ENCODE results near the gene JAK1.

The JAK1 gene

DNA sequence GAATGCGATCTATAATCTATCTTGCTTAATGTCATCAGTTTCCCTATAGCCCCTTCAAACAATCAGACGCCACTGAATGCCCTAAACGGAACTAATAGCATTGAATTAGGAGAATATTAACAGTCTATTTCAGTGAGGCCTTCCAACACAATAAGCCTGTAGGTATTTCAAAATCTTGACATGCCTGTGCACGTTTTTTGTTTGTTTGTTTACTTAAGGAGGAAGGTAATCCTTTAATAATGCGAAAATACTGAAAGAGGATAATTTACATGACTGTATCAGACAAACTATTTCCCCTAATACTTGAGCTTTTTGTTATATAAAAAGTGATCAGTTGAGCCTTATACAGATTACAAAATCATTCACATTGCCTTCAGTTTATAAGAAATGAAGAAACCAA, 29.0 kb upstream of the JAK1 start:
- Histone ChIP-seq H3K9me2 (replicated peaks; ENCODE audit: low read depth, low read length) (no peaks in the 10 kb centered on the region), H3K4me1 (ENCODE audit: insufficient read depth, low read length, poor library complexity, severe bottlenecking) (no peaks in the 10 kb centered on the region), H3K36me3 (ENCODE audit: insufficient read depth, low read length) (no peaks in the 10 kb centered on the region), H4K20me1 (ENCODE audit: insufficient read depth, low read length, poor library complexity, severe bottlenecking) (no peaks in the 10 kb centered on the region), H3K4me3 (ENCODE audit: low read length, poor library complexity, severe bottlenecking) (no peak overlapping the region), H3K27me3 (ENCODE audit: insufficient read depth, low read length, poor library complexity, severe bottlenecking) (no peaks in the 10 kb centered on the region), H2AFZ (ENCODE audit: low read length) (no peak overlapping the region), H3K9me3 (ENCODE audit: insufficient read depth, low read depth, low read length) (peaks cover 3% of the 10 kb centered on the region; the same call in 1 of the 2 replicates), H3K4me2 (ENCODE audit: low read depth, low read length, poor library complexity, severe bottlenecking) (no peak overlapping the region), H3K79me2 (ENCODE audit: insufficient read depth, low read length) (no peaks in the 10 kb centered on the region), H3K9ac (ENCODE audit: low read depth, low read length, poor library complexity, severe bottlenecking) (no peak overlapping the region), H3F3A (ENCODE audit: low read depth) (no peaks in the 10 kb centered on the region)
- no peak for TF ChIP-seq EZH2phosphoT487 (IDR thresholded peaks at IDR 0.05; ENCODE audit: borderline replicate concordance)
- no peak for TF ChIP-seq CTCF (conservative IDR thresholded peaks at IDR 0.05; ENCODE audit: low read length)

DNA sequence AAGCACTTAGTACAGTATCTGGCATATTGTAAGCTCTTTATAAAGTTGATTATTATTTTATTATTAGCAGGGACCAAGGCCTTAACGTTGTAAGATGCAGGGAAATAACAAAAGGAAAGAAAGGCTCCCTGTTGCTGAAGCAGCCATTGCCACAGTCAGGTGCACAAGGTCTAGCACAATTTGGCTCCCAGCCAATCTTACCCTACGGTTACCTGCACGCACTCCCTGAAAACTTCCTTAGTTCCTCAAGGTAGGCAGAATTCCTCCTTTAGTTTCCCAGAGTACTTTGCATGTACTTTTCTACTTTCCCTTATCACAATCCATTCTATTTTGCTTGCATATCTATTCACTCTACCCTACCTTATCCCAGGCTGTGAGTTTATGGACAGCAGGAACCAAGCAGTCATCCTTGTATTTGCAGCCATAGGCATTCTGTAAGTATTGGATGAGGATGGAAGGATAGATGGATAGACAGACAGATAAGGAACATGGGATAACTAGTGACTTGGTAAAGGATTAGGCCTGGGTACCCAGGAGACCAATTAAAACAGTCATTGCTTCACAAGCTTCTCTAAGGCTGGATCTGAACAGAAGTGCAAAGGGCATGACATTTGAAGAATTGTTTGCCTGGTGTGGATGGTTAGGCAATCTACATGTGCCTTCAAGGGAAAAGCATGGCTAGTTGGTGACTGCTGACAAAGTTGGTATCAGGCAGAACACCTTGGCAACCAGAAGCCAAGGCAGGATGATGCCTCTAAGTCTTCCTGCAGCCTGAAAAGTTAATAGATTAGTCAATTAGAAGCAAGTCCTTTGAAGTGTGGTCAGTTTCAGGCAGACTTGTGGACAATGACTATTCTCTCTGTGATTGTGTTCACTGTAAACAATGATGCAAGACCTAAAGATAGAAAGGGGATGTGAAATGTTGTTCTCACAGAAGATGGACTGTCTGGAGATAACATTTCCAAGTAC, 20.8 kb upstream of the JAK1 start:
- Histone ChIP-seq H3K4me3 (ENCODE audit: low read length, poor library complexity, severe bottlenecking) (no peak overlapping the region), H3K9me2 (replicated peaks; ENCODE audit: low read depth, low read length) (no peaks in the 10 kb centered on the region), H3K4me1 (ENCODE audit: insufficient read depth, low read length, poor library complexity, severe bottlenecking) (peaks cover 14% of the 10 kb centered on the region), H3K27me3 (ENCODE audit: insufficient read depth, low read length, poor library complexity, severe bottlenecking) (no peaks in the 10 kb centered on the region), H2AFZ (ENCODE audit: low read length) (no peak overlapping the region), H3K4me2 (ENCODE audit: low read depth, low read length, poor library complexity, severe bottlenecking) (no peak overlapping the region), H3K9me3 (ENCODE audit: insufficient read depth, low read depth, low read length) (no peaks in the 10 kb centered on the region), H3K9ac (ENCODE audit: low read depth, low read length, poor library complexity, severe bottlenecking) (no peak overlapping the region), H3K79me2 (ENCODE audit: insufficient read depth, low read length) (no peaks in the 10 kb centered on the region), H3K36me3 (ENCODE audit: insufficient read depth, low read length) (no peaks in the 10 kb centered on the region), H3F3A (ENCODE audit: low read depth) (no peaks in the 10 kb centered on the region), H4K20me1 (ENCODE audit: insufficient read depth, low read length, poor library complexity, severe bottlenecking) (no peaks in the 10 kb centered on the region)
- TF ChIP-seq CTCF (conservative IDR thresholded peaks at IDR 0.05; ENCODE audit: low read length) = no peak
- TF ChIP-seq EZH2phosphoT487 (IDR thresholded peaks at IDR 0.05; ENCODE audit: borderline replicate concordance) = no peak

DNA sequence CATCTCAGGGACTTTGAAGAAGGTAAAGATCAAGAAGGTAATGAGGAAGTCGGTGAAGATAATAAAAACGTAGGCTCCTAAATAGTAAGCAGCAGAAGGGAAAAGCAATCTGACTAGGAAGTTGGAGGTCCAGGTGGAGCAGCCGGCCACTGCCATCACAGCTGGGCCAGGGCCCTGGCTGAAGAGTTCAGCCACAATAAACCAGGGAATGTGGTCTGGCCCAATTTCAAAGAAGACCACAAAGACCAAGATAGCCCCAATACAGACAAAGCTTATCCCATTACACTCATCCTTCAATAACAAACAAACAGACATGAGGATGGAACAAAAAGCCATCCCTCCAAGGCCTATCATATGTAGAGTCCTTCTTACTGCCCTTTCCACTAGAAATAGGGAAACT, 18.4 kb upstream of the JAK1 start:
- Histone ChIP-seq H3K27me3 (ENCODE audit: insufficient read depth, low read length, poor library complexity, severe bottlenecking) (no peaks in the 10 kb centered on the region), H2AFZ (ENCODE audit: low read length) (no peak overlapping the region), H3K36me3 (ENCODE audit: insufficient read depth, low read length) (no peaks in the 10 kb centered on the region), H3K9me3 (ENCODE audit: insufficient read depth, low read depth, low read length) (no peaks in the 10 kb centered on the region), H3K4me1 (ENCODE audit: insufficient read depth, low read length, poor library complexity, severe bottlenecking) (peaks cover 27% of the 10 kb centered on the region), H3K4me3 (ENCODE audit: low read length, poor library complexity, severe bottlenecking) (no peak overlapping the region), H4K20me1 (ENCODE audit: insufficient read depth, low read length, poor library complexity, severe bottlenecking) (no peaks in the 10 kb centered on the region), H3K79me2 (ENCODE audit: insufficient read depth, low read length) (no peaks in the 10 kb centered on the region), H3K4me2 (ENCODE audit: low read depth, low read length, poor library complexity, severe bottlenecking) (no peak overlapping the region), H3K9ac (ENCODE audit: low read depth, low read length, poor library complexity, severe bottlenecking) (no peak overlapping the region), H3K9me2 (replicated peaks; ENCODE audit: low read depth, low read length) (no peaks in the 10 kb centered on the region), H3F3A (ENCODE audit: low read depth) (no peaks in the 10 kb centered on the region)
- no peak for TF ChIP-seq EZH2phosphoT487 (IDR thresholded peaks at IDR 0.05; ENCODE audit: borderline replicate concordance)

All from Loucy (cell line).